ENCODE data around the gene PHLDA3. TPM values are rescaled to one million over a fixed set of nuclear protein-coding genes. Genes with fewer than 3 reads are reported as not detected.

The PHLDA3 gene
- total and polyA plus RNA-seq, 2 donors from 2014 or later = 25.6 to 27.3 TPM

GRCh38 chr1:201460814-201461644, 8.0 kb downstream of the PHLDA3 start:
- Histone ChIP-seq H3K9ac (ENCODE audit: low read length in 3 of 3) (peak overlapping the region in 1 of 3 donors; percentile 38), H3K4me3 (ENCODE audit: low read length in 3 of 3) (no peak overlapping the region), H3K4me1 (ENCODE audit: control insufficient read depth in 2 of 3, insufficient read depth in 2 of 3, low read depth in 1 of 3, low read length in 3 of 3) (peaks cover 0 to 7% (median 4%) of the 10 kb centered on the region in 3 donors), H3K27ac (ENCODE audit: low read depth in 2 of 2, low read length in 2 of 2) (peak overlapping the region; percentile 76 to 88), H3K36me3 (ENCODE audit: control insufficient read depth in 2 of 3, insufficient read depth in 3 of 3, low read length in 3 of 3) (no peaks in the 10 kb centered on the region), H3K27me3 (ENCODE audit: control insufficient read depth, insufficient read depth, low read length) (no peaks in the 10 kb centered on the region), H3K9me3 (ENCODE audit: control insufficient read depth in 2 of 3, insufficient read depth in 1 of 3, low read length in 3 of 3) (no peaks in the 10 kb centered on the region)
- no peak for TF ChIP-seq CTCF (IDR thresholded peaks at IDR 0.05; ENCODE audit: borderline replicate concordance, extremely low read depth, insufficient read depth)
- DNase-seq (peak in 2 of 5 donors; percentile 56 to 76), FAIRE-seq (no peak)
- intact Hi-C loops (cut with DNase I) = no loop called here

GRCh38 chr1:201459775-201460174, 9.2 kb downstream of the PHLDA3 start:
- FAIRE-seq (no peak), DNase-seq (peak in 1 of 5 donors; percentile 45)
- Histone ChIP-seq H3K9me3 (ENCODE audit: control insufficient read depth in 2 of 3, insufficient read depth in 1 of 3, low read length in 3 of 3) (no peaks in the 10 kb centered on the region), H3K27me3 (ENCODE audit: control insufficient read depth, insufficient read depth, low read length) (no peaks in the 10 kb centered on the region), H3K4me1 (ENCODE audit: control insufficient read depth in 2 of 3, insufficient read depth in 2 of 3, low read depth in 1 of 3, low read length in 3 of 3) (peaks cover 0 to 7% (median 4%) of the 10 kb centered on the region in 3 donors), H3K4me3 (ENCODE audit: low read length in 3 of 3) (no peak overlapping the region), H3K27ac (ENCODE audit: low read depth in 2 of 2, low read length in 2 of 2) (no peak overlapping the region), H3K9ac (ENCODE audit: low read length in 3 of 3) (no peak overlapping the region), H3K36me3 (ENCODE audit: control insufficient read depth in 2 of 3, insufficient read depth in 3 of 3, low read length in 3 of 3) (no peaks in the 10 kb centered on the region)
- intact Hi-C loops (cut with DNase I) = no loop called here
- TF ChIP-seq CTCF (IDR thresholded peaks at IDR 0.05; ENCODE audit: borderline replicate concordance, extremely low read depth, insufficient read depth) = no peak

GRCh38 chr1:201459052-201459451, 9.9 kb downstream of the PHLDA3 start:
- no peak overlapping the region for H3K27ac ChIP-seq (ENCODE audit: low read depth in 2 of 2, low read length in 2 of 2)
- DNase-seq (peak in 1 of 5 donors; percentile 18), FAIRE-seq (no peak)
- H3K4me3 ChIP-seq (ENCODE audit: low read length in 3 of 3) = no peak overlapping the region
- H3K36me3 ChIP-seq (ENCODE audit: control insufficient read depth in 2 of 3, insufficient read depth in 3 of 3, low read length in 3 of 3) = no peaks in the 10 kb centered on the region
- intact Hi-C loops (cut with DNase I) = no loop called here
- no peak overlapping the region for H3K9ac ChIP-seq (ENCODE audit: low read length in 3 of 3)
- H3K9me3 ChIP-seq (ENCODE audit: control insufficient read depth in 2 of 3, insufficient read depth in 1 of 3, low read length in 3 of 3) = no peaks in the 10 kb centered on the region
- TF ChIP-seq CTCF (IDR thresholded peaks at IDR 0.05; ENCODE audit: borderline replicate concordance, extremely low read depth, insufficient read depth) = no peak
- no peaks in the 10 kb centered on the region for H3K27me3 ChIP-seq (ENCODE audit: control insufficient read depth, insufficient read depth, low read length)
- peaks cover 0 to 7% (median 4%) of the 10 kb centered on the region in 3 donors for H3K4me1 ChIP-seq (ENCODE audit: control insufficient read depth in 2 of 3, insufficient read depth in 2 of 3, low read depth in 1 of 3, low read length in 3 of 3)
